AG04450 (cell line): ENCODE measurements around the gene MELTF. TPM values are rescaled to one million over a fixed set of nuclear protein-coding genes. Genes with fewer than 3 reads are reported as not detected.

Source experiments
- CTCF ChIA-PET: fragments of 300-600, 350-600 bp; formaldehyde crosslinking; extraction: SDS; loops from one replicate; lab custom pipeline; 2022; ENCODE audit warnings: antibody characterized with exemption, inconsistent platforms; lab: Charles Lee
- POLR2A ChIA-PET: fragments of 350-600 bp; formaldehyde crosslinking; extraction: SDS; loops from one replicate; lab custom pipeline; 2021; ENCODE audit warnings: antibody characterized with exemption, inconsistent platforms; lab: Yijun Ruan, JAX
- DNase-seq: peaks from one replicate; pipeline ENCODE4 v3.0.0-alpha.2; 2011; ENCODE audit warnings: low read depth, low spot score
- H3K27ac ChIP-seq: one replicate; pipeline ENCODE4 v1.5.1; 2012; ENCODE audit warnings: low read depth, low read length, control low read depth
- H3K27me3 ChIP-seq: one replicate; pipeline ENCODE4 v1.6.0; 2012; ENCODE audit warnings: low read length; ENCODE audit not compliant: control insufficient read depth, insufficient read depth
- H3K4me3 ChIP-seq: 2 replicates; pipeline ENCODE4 v1.5.1; 2011; ENCODE audit warnings: mild to moderate bottlenecking, low read depth, low read length, control low read depth
- H3K9me3 ChIP-seq: 2 replicates; pipeline ENCODE4 v1.5.1; 2012; ENCODE audit warnings: low read length; ENCODE audit not compliant: control insufficient read depth, insufficient read depth
- polyA plus RNA-seq: library from polyadenylated mRNA; depleted of rRNA; stranded (reverse); fragments of >200 nt; gene quantifications from 2 replicates; pipeline ENCODE4 v1.2.3, GENCODE V29; 2011
- TF ChIP-seq, protein P1 (sequence below): IDR thresholded peaks from 2 replicates; pipeline ENCODE4 v1.5.1; 2011; ENCODE audit warnings: low read depth, low read length, control low read depth, inconsistent platforms

Gene MELTF
- polyA plus RNA-seq, 1 experiment = 0.55 TPM

DNA sequence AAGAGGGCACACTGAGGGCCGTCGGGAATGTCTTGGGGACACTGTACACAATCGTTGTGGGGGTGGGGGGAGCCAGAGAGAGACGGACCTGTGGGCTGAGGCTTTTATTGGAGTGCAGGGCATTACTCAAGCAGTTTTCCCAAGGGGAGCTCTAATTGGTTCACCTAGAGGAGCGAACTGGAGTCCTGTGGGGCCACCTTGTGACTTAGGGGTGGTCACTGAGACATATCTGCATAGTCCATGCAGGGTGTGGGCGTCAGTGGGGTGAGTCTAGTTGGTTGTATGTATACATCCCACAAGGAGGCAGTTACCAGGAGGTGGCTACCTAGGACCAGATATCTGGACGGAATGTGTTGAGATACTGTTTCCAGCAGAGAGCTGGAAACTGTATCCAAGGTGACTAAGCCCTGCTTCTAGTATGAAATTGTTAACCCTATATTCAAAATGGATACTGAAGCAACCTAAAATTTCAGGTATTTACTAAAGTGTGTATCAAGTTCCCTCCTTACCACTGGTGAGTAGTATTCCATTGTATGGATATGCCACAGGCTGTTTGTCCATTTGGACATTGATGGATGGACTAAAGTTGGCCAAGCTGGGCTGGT, 58.4 kb downstream of the MELTF start:
- H3K4me3 ChIP-seq = no peak overlapping the region
- DNase-seq = no peak
- POLR2A ChIA-PET = no interaction called here

GRCh38 chr3:196970547-196971093, 59.0 kb downstream of the MELTF start:
- CTCF ChIA-PET = interaction anchor here (0.6 to 1.7 kb wide), 5 partner anchors 20 to 361 kb away, joined by 3 to 5 read pairs (median 3); partner anchors contain the start of gene SENP5
- POLR2A ChIA-PET = no interaction called here
- TF ChIP-seq, protein P1, sequence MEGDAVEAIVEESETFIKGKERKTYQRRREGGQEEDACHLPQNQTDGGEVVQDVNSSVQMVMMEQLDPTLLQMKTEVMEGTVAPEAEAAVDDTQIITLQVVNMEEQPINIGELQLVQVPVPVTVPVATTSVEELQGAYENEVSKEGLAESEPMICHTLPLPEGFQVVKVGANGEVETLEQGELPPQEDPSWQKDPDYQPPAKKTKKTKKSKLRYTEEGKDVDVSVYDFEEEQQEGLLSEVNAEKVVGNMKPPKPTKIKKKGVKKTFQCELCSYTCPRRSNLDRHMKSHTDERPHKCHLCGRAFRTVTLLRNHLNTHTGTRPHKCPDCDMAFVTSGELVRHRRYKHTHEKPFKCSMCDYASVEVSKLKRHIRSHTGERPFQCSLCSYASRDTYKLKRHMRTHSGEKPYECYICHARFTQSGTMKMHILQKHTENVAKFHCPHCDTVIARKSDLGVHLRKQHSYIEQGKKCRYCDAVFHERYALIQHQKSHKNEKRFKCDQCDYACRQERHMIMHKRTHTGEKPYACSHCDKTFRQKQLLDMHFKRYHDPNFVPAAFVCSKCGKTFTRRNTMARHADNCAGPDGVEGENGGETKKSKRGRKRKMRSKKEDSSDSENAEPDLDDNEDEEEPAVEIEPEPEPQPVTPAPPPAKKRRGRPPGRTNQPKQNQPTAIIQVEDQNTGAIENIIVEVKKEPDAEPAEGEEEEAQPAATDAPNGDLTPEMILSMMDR = no peak
- Histone ChIP-seq H3K27ac (no peak overlapping the region), H3K4me3 (no peak overlapping the region), H3K9me3 (peaks cover 3% of the 10 kb centered on the region), H3K27me3 (peaks cover 32% of the 10 kb centered on the region)
- DNase-seq = no peak

More for the DNA sequence above, 58.4 kb downstream of the MELTF start:
- TF ChIP-seq, protein P1 = no peak
- Histone ChIP-seq H3K27ac (no peak overlapping the region), H3K9me3 (peaks cover 3% of the 10 kb centered on the region), H3K27me3 (peaks cover 26% of the 10 kb centered on the region)
- CTCF ChIA-PET = interaction anchor here (0.7 to 1.7 kb wide), 4 partner anchors 103 to 362 kb away, joined by 3 to 6 read pairs (median 4); partner anchors contain the start of gene SENP5

GRCh38 chr3:196969660-196970546, 59.7 kb downstream of the MELTF start:
- Histone ChIP-seq H3K27me3 (peaks cover 39% of the 10 kb centered on the region), H3K27ac (no peak overlapping the region), H3K4me3 (peak overlapping the region; percentile 58), H3K9me3 (peaks cover 3% of the 10 kb centered on the region)
- no peak for DNase-seq
- TF ChIP-seq, protein P1 = no peak; the same call in 1 of the 2 replicates
- ChIA-PET CTCF (interaction anchor here (0.6 to 1.7 kb wide), 6 partner anchors 15 to 336 kb away, joined by 3 to 5 read pairs (median 4); partner anchors contain the start of gene SENP5), POLR2A (interaction anchor here (1.8 kb wide), 1 partner anchor 28 kb away, joined by 4 read pairs; the partner anchor contains the start of gene NCBP2)

GRCh38 chr3:196969134-196969659, 60.4 kb downstream of the MELTF start:
- ChIA-PET POLR2A (interaction anchor here (1.8 kb wide), 1 partner anchor 27 kb away, joined by 4 read pairs; the partner anchor contains the start of gene NCBP2), CTCF (interaction anchor here (0.6 to 1.1 kb wide), 3 partner anchors 14 to 336 kb away, joined by 3 to 4 read pairs (median 4); no protein-coding TSS in a partner anchor)
- Histone ChIP-seq H3K27me3 (peaks cover 43% of the 10 kb centered on the region), H3K9me3 (peaks cover 3% of the 10 kb centered on the region), H3K27ac (no peak overlapping the region), H3K4me3 (peak overlapping the region; percentile 58)
- TF ChIP-seq, protein P1 = no peak
- DNase-seq = no peak
